Testis (tissue), 2 donors: ENCODE results near the gene SPON1.

Source experiments
- CTCF ChIP-seq, 3 experiments: fragments of 450-650 bp in 2 of 3; fragments of 200-600 bp in 1 of 3; sonication (generic) in 1 of 3; IDR thresholded peaks; one replicate each; pipeline ENCODE4 v1.5.1; 2016 to 2019; ENCODE audit warnings: antibody characterized with exemption in 3 of 3, mild to moderate bottlenecking in 2 of 3, moderate library complexity in 1 of 3
- POLR2A ChIP-seq: fragments of 450-650 bp; IDR thresholded peaks from one replicate; pipeline ENCODE4 v1.6.1; 2017; ENCODE audit warnings: antibody characterized with exemption, mild to moderate bottlenecking, moderate library complexity

- no peak for TF ChIP-seq CTCF (IDR thresholded peaks at IDR 0.05)
- TF ChIP-seq POLR2A, result no peak
Observed at GRCh38 chr11:13993096-13993765, 30.7 kb downstream of the SPON1 start.
